GM21515 (cell line): ENCODE data around the gene MLPH.
"Not testable (repeated sequence)": the region's sequence is repeated elsewhere in the genome, so short reads cannot be mapped to it uniquely, and the experiment has no call there.

Experiments
- ATAC-seq: cut with Tn5 transposase; IDR thresholded peaks from one replicate; pipeline ENCODE4 v1.9.1; 2021; ENCODE audit not compliant: unreplicated experiment

MLPH gene

GRCh38 chr2:237457388-237457941 lies 29.6 kb upstream of the MLPH start:
- ATAC-seq, result no peak

GRCh38 chr2:237458519-237458918 lies 28.5 kb upstream of the MLPH start:
- ATAC-seq, result no peak

- ATAC-seq, result no peak
Observed at GRCh38 chr2:237459226-237459625, 27.8 kb upstream of the MLPH start.

GRCh38 chr2:237459741-237460174 lies 27.3 kb upstream of the MLPH start:
- ATAC-seq, result no peak

GRCh38 chr2:237464757-237465391 lies 22.2 kb upstream of the MLPH start:
- no peak for ATAC-seq

GRCh38 chr2:237465515-237466148 lies 21.4 kb upstream of the MLPH start:
- ATAC-seq, result no peak

- no peak for ATAC-seq
Observed at GRCh38 chr2:237466211-237466610, 20.8 kb upstream of the MLPH start.

GRCh38 chr2:237467447-237468179 lies 19.4 kb upstream of the MLPH start:
- ATAC-seq, result no peak

GRCh38 chr2:237469410-237469809 lies 17.6 kb upstream of the MLPH start:
- not testable (repeated sequence) for ATAC-seq

GRCh38 chr2:237469849-237470248 lies 17.2 kb upstream of the MLPH start:
- no peak for ATAC-seq

- no peak for ATAC-seq
Observed at GRCh38 chr2:237470914-237471313, 16.1 kb upstream of the MLPH start.

GRCh38 chr2:237471438-237472186 lies 15.4 kb upstream of the MLPH start:
- no peak for ATAC-seq

GRCh38 chr2:237472187-237472712 lies 14.8 kb upstream of the MLPH start:
- ATAC-seq, result no peak

- ATAC-seq, result no peak
Observed at GRCh38 chr2:237472909-237473877, 13.9 kb upstream of the MLPH start.

GRCh38 chr2:237473878-237474441 lies 13.1 kb upstream of the MLPH start:
- ATAC-seq, result no peak

- ATAC-seq, result no peak
Observed at GRCh38 chr2:237474442-237474911, 12.6 kb upstream of the MLPH start.

GRCh38 chr2:237474931-237475703 lies 11.9 kb upstream of the MLPH start:
- peak; percentile 81 for ATAC-seq

- no peak for ATAC-seq
Observed at GRCh38 chr2:237475704-237476141, 11.3 kb upstream of the MLPH start.
